ENCODE data around the gene UTP3.

DNA sequence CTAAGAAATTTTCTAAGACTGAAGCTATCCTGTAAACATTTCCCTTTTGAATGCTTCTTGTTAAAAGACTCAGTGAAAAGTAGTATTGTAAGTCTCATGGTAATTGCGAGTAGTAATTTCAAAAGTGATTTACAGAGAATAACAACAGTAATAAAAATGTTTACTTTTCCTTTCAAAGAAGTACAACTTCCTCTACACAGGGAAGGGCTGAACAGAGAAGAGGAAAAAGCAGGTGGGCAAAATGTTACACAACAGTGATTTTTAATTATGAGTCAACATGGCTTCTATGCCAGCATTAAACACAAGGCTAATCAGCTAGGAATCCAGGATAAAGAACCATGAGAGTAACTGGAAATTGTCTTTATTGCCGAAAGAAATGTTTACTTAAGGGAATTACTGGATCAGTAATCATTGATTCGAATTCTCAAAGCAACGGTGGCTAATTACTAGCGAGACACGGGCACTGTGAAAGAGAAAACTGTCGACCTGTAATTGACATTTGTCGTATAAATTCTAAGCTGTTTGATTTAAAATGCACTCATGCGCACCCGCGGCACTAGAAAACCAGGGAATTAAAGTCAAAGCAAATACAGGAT lies 15.4 kb downstream of the UTP3 start:
- no peak for TF ChIP-seq RAD21 (IDR thresholded peaks at IDR 0.05; ENCODE audit: low read depth)
- TF ChIP-seq TEAD4 (IDR thresholded peaks at IDR 0.05), result no peak
- TF ChIP-seq REST (IDR thresholded peaks at IDR 0.05; ENCODE audit: low read depth), result no peak
- TF ChIP-seq EGR1 (IDR thresholded peaks at IDR 0.05), result no peak
- TF ChIP-seq EP300 (IDR thresholded peaks at IDR 0.05; ENCODE audit: borderline replicate concordance), result no peak
- TF ChIP-seq CREB1 (IDR thresholded peaks at IDR 0.05; ENCODE audit: low read depth), result no peak
- no peak for TF ChIP-seq ZBTB7A (IDR thresholded peaks at IDR 0.05; ENCODE audit: low read depth)
- TF ChIP-seq, protein P1, sequence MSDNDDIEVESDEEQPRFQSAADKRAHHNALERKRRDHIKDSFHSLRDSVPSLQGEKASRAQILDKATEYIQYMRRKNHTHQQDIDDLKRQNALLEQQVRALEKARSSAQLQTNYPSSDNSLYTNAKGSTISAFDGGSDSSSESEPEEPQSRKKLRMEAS (IDR thresholded peaks at IDR 0.05), result no peak
- no peak for TF ChIP-seq TAF1 (IDR thresholded peaks at IDR 0.05; ENCODE audit: low read depth)

Measured in Ishikawa (cell line).